ENCODE data around the gene LSM14B.
A peak's percentile ranks its signal among the peaks of the same experiment; 100 is the strongest.

LSM14B gene

GRCh38 chr20:62171245-62171644 lies 49.0 kb downstream of the LSM14B start:
- Histone ChIP-seq H2AFZ (ENCODE audit: insufficient read depth, low read length, poor library complexity) (no peak overlapping the region), H2BK12ac (ENCODE audit: low read length) (no peak overlapping the region), H2BK120ac (ENCODE audit: insufficient read depth, low read length, poor library complexity) (no peak overlapping the region), H3K4me2 (ENCODE audit: low read length) (no peak overlapping the region), H2AK5ac (ENCODE audit: low read length) (no peak overlapping the region), H3K9me3 (ENCODE audit: insufficient read depth, low read depth, low read length) (peaks cover 1% of the 10 kb centered on the region), H3K18ac (ENCODE audit: low read length) (no peak overlapping the region), H3K4ac (ENCODE audit: low read depth, low read length) (no peak overlapping the region), H3K4me1 (ENCODE audit: control insufficient read depth in 1 of 2, insufficient read depth in 2 of 2, low read length in 2 of 2) (no peaks in the 10 kb centered on the region), H3K14ac (ENCODE audit: low read length) (no peak overlapping the region), H3K79me2 (ENCODE audit: control insufficient read depth, insufficient read depth, low read length, poor library complexity) (no peaks in the 10 kb centered on the region), H3K79me1 (ENCODE audit: low read length) (no peaks in the 10 kb centered on the region), H3K9ac (ENCODE audit: low read length) (no peak overlapping the region), H3K23ac (ENCODE audit: low read length) (no peak overlapping the region), H4K12ac (ENCODE audit: low read depth, low read length) (no peak overlapping the region), H3K27me3 (ENCODE audit: insufficient read depth, low read length) (no peaks in the 10 kb centered on the region), H2BK5ac (ENCODE audit: low read depth, low read length, poor library complexity) (no peak overlapping the region), H3K4me3 (ENCODE audit: low read depth, low read length) (no peak overlapping the region), H4K91ac (ENCODE audit: low read depth, low read length) (no peak overlapping the region), H3K27ac (ENCODE audit: low read depth, low read length) (no peak overlapping the region), H3K36me3 (ENCODE audit: control insufficient read depth in 1 of 2, insufficient read depth in 2 of 2, low read length in 2 of 2) (peaks cover 58 to 59% of the 10 kb centered on the region in 2 experiments), H4K8ac (ENCODE audit: low read depth, low read length) (no peak overlapping the region)
- DNase-seq = no peak
- no CpG with 5 or more reads among the region's 8 CpGs for WGBS (ENCODE audit: extremely low coverage, insufficient coverage, insufficient read length)

GRCh38 chr20:62172666-62173065 lies 50.4 kb downstream of the LSM14B start:
- H3K79me2 ChIP-seq (ENCODE audit: control insufficient read depth, insufficient read depth, low read length, poor library complexity) = no peaks in the 10 kb centered on the region
- WGBS (ENCODE audit: extremely low coverage, insufficient coverage, insufficient read length) = no CpG with 5 or more reads among the region's 18 CpGs
- DNase-seq = no peak
- H3K4me1 ChIP-seq (ENCODE audit: control insufficient read depth in 1 of 2, insufficient read depth in 2 of 2, low read length in 2 of 2) = no peaks in the 10 kb centered on the region
- no peak overlapping the region for H3K23ac ChIP-seq (ENCODE audit: low read length)
- H4K8ac ChIP-seq (ENCODE audit: low read depth, low read length) = no peak overlapping the region
- no peak overlapping the region for H3K9ac ChIP-seq (ENCODE audit: low read length)
- no peak overlapping the region for H2BK120ac ChIP-seq (ENCODE audit: insufficient read depth, low read length, poor library complexity)
- no peak overlapping the region for H3K18ac ChIP-seq (ENCODE audit: low read length)
- H3K14ac ChIP-seq (ENCODE audit: low read length) = no peak overlapping the region
- no peak overlapping the region for H3K4me3 ChIP-seq (ENCODE audit: low read depth, low read length)
- no peak overlapping the region for H3K4ac ChIP-seq (ENCODE audit: low read depth, low read length)
- peaks cover 66 to 67% of the 10 kb centered on the region in 2 experiments for H3K36me3 ChIP-seq (ENCODE audit: control insufficient read depth in 1 of 2, insufficient read depth in 2 of 2, low read length in 2 of 2)
- H2AK5ac ChIP-seq (ENCODE audit: low read length) = no peak overlapping the region
- H3K4me2 ChIP-seq (ENCODE audit: low read length) = no peak overlapping the region
- no peak overlapping the region for H2BK12ac ChIP-seq (ENCODE audit: low read length)
- no peaks in the 10 kb centered on the region for H3K79me1 ChIP-seq (ENCODE audit: low read length)
- H4K91ac ChIP-seq (ENCODE audit: low read depth, low read length) = no peak overlapping the region
- H2BK5ac ChIP-seq (ENCODE audit: low read depth, low read length, poor library complexity) = no peak overlapping the region
- no peak overlapping the region for H3K27ac ChIP-seq (ENCODE audit: low read depth, low read length)
- peaks cover 1% of the 10 kb centered on the region for H3K9me3 ChIP-seq (ENCODE audit: insufficient read depth, low read depth, low read length)
- no peak overlapping the region for H4K12ac ChIP-seq (ENCODE audit: low read depth, low read length)
- no peaks in the 10 kb centered on the region for H3K27me3 ChIP-seq (ENCODE audit: insufficient read depth, low read length)
- H2AFZ ChIP-seq (ENCODE audit: insufficient read depth, low read length, poor library complexity) = no peak overlapping the region

GRCh38 chr20:62174021-62174804 lies 51.9 kb downstream of the LSM14B start:
- no peak overlapping the region for H2AFZ ChIP-seq (ENCODE audit: insufficient read depth, low read length, poor library complexity)
- no peaks in the 10 kb centered on the region for H3K27me3 ChIP-seq (ENCODE audit: insufficient read depth, low read length)
- no peak overlapping the region for H4K8ac ChIP-seq (ENCODE audit: low read depth, low read length)
- no peak overlapping the region for H3K18ac ChIP-seq (ENCODE audit: low read length)
- H4K12ac ChIP-seq (ENCODE audit: low read depth, low read length) = peak overlapping the region; percentile 36
- no peak overlapping the region for H2BK5ac ChIP-seq (ENCODE audit: low read depth, low read length, poor library complexity)
- H2AK5ac ChIP-seq (ENCODE audit: low read length) = no peak overlapping the region
- no peak overlapping the region for H2BK12ac ChIP-seq (ENCODE audit: low read length)
- no peaks in the 10 kb centered on the region for H3K79me1 ChIP-seq (ENCODE audit: low read length)
- no peaks in the 10 kb centered on the region for H3K79me2 ChIP-seq (ENCODE audit: control insufficient read depth, insufficient read depth, low read length, poor library complexity)
- H3K4ac ChIP-seq (ENCODE audit: low read depth, low read length) = no peak overlapping the region
- H2BK120ac ChIP-seq (ENCODE audit: insufficient read depth, low read length, poor library complexity) = no peak overlapping the region
- 100% methylated on average over 2 of the region's 28 CpGs for WGBS (ENCODE audit: extremely low coverage, insufficient coverage, insufficient read length)
- no peak overlapping the region for H3K4me3 ChIP-seq (ENCODE audit: low read depth, low read length)
- peaks cover 1% of the 10 kb centered on the region for H3K9me3 ChIP-seq (ENCODE audit: insufficient read depth, low read depth, low read length)
- no peak overlapping the region for H3K9ac ChIP-seq (ENCODE audit: low read length)
- DNase-seq = no peak
- no peak overlapping the region for H3K14ac ChIP-seq (ENCODE audit: low read length)
- H3K4me2 ChIP-seq (ENCODE audit: low read length) = no peak overlapping the region
- H3K23ac ChIP-seq (ENCODE audit: low read length) = no peak overlapping the region
- peaks cover 62 to 64% of the 10 kb centered on the region in 2 experiments for H3K36me3 ChIP-seq (ENCODE audit: control insufficient read depth in 1 of 2, insufficient read depth in 2 of 2, low read length in 2 of 2)
- no peak overlapping the region for H4K91ac ChIP-seq (ENCODE audit: low read depth, low read length)
- H3K27ac ChIP-seq (ENCODE audit: low read depth, low read length) = no peak overlapping the region
- no peaks in the 10 kb centered on the region for H3K4me1 ChIP-seq (ENCODE audit: control insufficient read depth in 1 of 2, insufficient read depth in 2 of 2, low read length in 2 of 2)

- Histone ChIP-seq H2BK5ac (ENCODE audit: low read depth, low read length, poor library complexity) (no peak overlapping the region), H2AK5ac (ENCODE audit: low read length) (no peak overlapping the region), H3K4me2 (ENCODE audit: low read length) (no peak overlapping the region), H3K4me3 (ENCODE audit: low read depth, low read length) (no peak overlapping the region), H4K8ac (ENCODE audit: low read depth, low read length) (no peak overlapping the region), H3K18ac (ENCODE audit: low read length) (no peak overlapping the region), H3K27ac (ENCODE audit: low read depth, low read length) (no peak overlapping the region), H3K27me3 (ENCODE audit: insufficient read depth, low read length) (no peaks in the 10 kb centered on the region), H2AFZ (ENCODE audit: insufficient read depth, low read length, poor library complexity) (no peak overlapping the region), H3K79me2 (ENCODE audit: control insufficient read depth, insufficient read depth, low read length, poor library complexity) (no peaks in the 10 kb centered on the region), H3K4ac (ENCODE audit: low read depth, low read length) (no peak overlapping the region), H4K91ac (ENCODE audit: low read depth, low read length) (no peak overlapping the region), H3K9me3 (ENCODE audit: insufficient read depth, low read depth, low read length) (peaks cover 1% of the 10 kb centered on the region), H2BK120ac (ENCODE audit: insufficient read depth, low read length, poor library complexity) (no peak overlapping the region), H4K12ac (ENCODE audit: low read depth, low read length) (no peak overlapping the region), H2BK12ac (ENCODE audit: low read length) (no peak overlapping the region), H3K9ac (ENCODE audit: low read length) (no peak overlapping the region), H3K23ac (ENCODE audit: low read length) (no peak overlapping the region), H3K14ac (ENCODE audit: low read length) (no peak overlapping the region), H3K79me1 (ENCODE audit: low read length) (no peaks in the 10 kb centered on the region), H3K36me3 (ENCODE audit: control insufficient read depth in 1 of 2, insufficient read depth in 2 of 2, low read length in 2 of 2) (peaks cover 57 to 62% of the 10 kb centered on the region in 2 experiments), H3K4me1 (ENCODE audit: control insufficient read depth in 1 of 2, insufficient read depth in 2 of 2, low read length in 2 of 2) (no peaks in the 10 kb centered on the region)
- no peak for DNase-seq
- no CpG with 5 or more reads among the region's 26 CpGs for WGBS (ENCODE audit: extremely low coverage, insufficient coverage, insufficient read length)
These were observed 52.8 kb downstream of the LSM14B start for GRCh38 chr20:62174870-62175624.

Measured in trophoblast cell (in vitro differentiated cells and primary cell).